GM21825 (cell line): ENCODE data around the gene LPAR3.

Source experiments
- ATAC-seq: cut with Tn5 transposase; IDR thresholded peaks from one replicate; pipeline ENCODE4 v1.9.1; 2021; ENCODE audit warnings: mild to moderate bottlenecking, moderate library complexity; ENCODE audit not compliant: unreplicated experiment

LPAR3 gene

DNA sequence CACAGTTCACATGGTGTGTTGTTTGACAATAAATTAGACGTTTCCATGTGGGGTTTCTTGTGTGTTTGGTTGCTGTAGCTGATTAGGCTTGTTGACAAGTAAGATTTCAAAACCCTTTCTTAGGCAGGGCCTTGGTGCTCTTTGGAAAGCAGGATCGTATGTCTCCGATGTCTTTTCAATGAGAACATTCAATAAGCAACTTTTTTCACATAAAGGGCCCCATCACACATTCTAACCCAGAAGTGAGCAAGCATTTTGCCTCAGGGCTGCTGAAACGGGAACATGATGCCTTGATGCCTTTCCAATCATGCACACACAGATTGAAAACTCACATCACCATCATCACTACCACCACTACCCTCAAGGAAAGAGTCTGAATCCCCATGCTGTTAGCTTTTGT, 33.1 kb downstream of the LPAR3 start:
- ATAC-seq, result no peak

DNA sequence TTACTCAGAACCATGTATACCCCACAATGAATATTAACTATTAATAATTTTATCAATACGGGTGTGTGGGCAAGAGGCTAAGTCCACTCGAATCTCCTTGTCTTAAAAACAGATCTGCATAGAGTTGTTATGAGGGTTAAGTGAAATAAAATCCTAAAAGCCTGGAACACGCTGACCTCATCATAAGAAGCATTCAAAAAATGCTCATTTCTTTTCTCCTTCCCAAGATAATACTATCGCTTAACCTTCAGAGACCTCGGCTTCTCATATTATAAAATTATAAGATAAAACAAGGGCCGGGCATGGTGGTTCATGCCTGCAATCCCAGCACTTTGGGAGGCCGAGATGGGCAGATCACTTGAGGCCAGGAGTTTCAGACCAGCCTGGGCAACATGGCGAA, 35.1 kb downstream of the LPAR3 start:
- no peak for ATAC-seq

DNA sequence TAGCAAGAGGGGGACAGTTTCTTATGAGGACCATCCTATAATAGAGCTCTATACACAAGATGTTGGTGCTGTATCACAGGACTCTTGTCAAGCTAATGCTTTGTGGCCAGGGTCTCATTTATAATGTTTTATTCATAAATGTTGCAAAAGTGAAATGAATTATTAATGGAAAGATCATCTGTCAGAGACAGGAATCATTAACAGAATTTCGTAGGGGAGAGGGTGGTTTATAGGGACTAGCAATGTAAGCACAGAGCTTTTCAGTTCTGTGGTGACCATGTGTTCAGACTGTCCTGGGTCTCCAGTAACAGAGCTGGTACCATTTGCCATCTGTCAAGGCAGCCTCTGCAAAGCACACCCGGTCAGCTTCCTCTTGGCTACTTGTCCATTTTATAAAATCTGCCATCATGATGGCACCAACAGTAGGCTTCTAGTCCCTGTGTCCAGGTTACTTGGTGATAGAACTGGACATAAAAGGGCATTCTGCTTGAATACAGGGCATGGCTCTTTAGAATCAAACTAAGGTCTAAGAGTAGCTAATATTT, 36.2 kb downstream of the LPAR3 start:
- no peak for ATAC-seq

DNA sequence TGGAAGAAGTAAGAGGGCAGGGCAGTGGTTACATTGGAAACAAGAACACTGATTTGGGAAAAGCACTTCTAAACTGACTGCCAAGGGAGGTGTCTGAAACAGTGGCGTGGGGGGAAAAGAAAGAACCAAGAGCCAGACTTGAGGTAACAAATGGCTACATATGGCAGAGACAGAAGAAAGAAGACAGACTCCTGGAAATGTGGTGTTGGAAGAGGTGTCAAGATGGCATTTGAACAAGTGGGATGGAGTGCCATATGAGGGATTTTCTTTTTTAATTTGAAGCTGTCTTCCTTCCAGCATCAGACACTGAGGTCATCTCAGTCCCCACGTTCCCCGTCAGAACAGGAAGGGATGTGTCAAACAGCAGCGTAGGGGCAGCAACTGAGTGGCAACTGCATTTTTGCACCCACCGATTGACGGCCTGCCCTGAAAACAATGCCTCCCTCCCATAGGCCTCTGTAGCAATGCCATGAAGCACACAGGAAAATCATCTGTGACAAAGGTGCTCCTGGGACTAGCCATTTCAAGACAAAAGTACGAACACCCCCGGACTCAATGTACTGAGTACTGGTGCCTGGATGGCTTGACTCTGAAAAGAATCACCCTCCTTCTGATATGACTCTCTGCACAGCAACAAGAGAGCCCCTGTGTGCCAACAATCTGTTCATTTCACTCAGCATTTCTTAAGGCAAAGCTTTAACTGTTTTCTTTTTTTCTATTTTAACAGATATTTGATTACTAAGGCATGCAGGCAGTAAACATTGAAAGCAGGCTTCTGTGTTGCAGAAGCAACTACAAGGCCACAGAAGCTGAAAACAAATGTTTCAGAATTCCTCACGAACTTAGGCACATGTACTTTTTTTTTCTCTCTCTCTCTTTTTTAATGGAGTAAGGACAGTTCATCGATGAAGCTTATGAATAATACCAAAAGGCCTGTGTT, 37.0 kb downstream of the LPAR3 start:
- no peak for ATAC-seq

DNA sequence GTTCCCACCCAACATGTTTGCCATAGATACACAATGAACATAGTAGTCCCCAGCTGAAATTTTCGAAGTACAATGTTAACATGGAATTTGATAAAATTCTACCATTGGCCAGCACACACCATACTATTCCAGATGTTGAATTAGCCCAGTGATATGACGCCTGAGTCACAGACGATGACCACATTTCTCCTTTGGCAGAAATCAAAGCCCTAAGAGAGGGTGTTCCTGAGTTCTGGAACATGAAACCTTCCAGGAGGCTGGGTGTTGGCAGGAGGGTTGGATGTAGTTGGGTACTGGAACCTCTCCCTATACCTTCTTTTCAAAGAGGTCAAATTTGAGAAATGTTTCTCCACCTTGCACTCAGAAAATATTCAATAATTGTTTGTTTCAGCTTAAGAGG, 37.8 kb downstream of the LPAR3 start:
- no peak for ATAC-seq

DNA sequence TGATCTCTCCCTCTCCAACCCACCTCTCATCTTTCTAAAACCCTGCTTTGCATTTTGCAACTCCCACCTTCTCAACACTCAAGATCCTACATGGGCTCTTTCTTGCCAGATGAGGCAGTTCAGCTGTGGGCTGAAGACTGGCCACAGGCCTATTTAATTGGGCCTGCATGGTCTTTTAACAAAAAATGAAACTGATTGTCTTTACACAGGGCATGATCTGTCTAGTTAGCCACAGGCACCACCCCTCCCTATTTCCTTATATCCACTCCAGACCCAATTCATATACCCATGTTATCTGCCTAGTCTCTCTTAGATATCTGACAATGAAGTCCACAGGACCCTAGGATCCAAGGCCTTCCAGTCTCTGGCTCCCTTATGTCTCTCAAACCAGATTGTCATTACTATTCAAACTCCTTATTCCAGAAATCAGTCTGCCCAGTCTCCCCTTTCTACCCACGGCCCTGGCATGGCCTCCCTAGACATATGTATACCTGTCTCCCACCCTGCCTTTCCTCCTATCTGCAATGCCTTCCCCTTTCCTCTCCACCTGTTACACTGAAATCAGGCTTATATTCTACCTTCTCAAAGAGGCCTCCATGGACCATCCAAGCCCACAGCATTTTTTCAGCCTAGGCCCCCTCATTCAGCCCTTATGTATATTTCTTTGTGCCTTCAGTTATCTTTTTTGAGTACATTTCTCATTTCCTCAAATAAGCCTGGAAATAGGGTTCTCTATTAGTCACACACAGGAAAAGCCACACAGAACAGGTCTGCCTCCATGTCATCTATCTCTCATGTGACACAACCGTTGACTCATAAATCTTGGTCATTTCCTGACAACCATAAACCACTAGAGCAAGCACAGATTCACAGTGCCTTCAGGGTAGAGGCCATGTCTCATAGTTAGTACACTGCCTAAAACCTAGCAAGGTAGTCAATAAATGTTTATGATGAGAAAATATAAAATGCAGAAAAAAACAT, 39.0 kb downstream of the LPAR3 start:
- ATAC-seq, result peak; percentile 97

DNA sequence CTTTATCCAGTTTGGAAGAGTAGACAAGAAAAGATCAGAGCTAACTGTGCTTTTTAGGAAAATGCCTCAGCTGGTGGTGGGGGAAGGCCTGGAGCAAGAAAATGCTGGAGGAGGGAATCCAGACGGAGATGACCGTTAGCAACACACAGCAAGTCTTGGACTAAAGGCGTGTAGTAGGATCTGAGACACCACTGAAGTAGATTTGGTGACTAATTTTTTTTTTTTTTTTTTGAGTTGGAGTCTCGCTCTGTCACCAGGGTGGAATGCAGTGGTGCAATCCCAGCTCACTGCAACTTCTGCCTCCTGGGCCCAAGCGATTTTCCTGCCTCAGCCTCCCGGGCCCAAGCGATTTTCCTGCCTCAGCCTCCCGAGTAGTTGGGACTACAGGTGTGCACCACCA, 41.2 kb downstream of the LPAR3 start:
- no peak for ATAC-seq

DNA sequence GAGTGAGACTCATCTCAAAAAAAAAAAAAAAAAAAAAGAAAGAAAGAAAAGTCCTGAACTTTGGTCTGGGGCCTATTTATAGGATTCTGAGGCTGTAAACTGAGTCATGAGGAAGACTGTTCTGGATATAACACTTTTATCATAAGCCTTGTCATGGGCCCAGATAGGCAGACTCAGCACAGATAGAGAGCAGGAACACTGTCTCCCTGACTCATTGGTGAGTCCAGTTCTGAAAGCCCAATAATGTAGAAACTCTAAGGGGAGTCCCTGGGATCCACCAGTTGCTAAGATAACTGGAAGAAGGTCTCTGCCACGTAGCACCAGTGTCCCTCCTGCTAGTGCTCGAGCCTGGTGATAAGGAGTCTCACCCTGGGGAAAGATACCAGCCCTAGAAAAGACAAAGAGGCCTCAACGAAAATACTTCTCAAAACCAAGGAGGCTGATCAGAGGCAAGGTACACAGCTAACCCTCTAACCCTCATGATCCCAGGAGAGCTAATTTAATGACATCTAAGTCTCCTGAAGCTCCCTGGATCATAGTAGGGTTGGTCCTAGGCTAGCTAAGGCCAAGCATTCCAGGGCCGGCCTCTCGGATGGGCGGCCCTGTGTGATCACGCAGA, 43.5 kb downstream of the LPAR3 start:
- ATAC-seq, result no peak

DNA sequence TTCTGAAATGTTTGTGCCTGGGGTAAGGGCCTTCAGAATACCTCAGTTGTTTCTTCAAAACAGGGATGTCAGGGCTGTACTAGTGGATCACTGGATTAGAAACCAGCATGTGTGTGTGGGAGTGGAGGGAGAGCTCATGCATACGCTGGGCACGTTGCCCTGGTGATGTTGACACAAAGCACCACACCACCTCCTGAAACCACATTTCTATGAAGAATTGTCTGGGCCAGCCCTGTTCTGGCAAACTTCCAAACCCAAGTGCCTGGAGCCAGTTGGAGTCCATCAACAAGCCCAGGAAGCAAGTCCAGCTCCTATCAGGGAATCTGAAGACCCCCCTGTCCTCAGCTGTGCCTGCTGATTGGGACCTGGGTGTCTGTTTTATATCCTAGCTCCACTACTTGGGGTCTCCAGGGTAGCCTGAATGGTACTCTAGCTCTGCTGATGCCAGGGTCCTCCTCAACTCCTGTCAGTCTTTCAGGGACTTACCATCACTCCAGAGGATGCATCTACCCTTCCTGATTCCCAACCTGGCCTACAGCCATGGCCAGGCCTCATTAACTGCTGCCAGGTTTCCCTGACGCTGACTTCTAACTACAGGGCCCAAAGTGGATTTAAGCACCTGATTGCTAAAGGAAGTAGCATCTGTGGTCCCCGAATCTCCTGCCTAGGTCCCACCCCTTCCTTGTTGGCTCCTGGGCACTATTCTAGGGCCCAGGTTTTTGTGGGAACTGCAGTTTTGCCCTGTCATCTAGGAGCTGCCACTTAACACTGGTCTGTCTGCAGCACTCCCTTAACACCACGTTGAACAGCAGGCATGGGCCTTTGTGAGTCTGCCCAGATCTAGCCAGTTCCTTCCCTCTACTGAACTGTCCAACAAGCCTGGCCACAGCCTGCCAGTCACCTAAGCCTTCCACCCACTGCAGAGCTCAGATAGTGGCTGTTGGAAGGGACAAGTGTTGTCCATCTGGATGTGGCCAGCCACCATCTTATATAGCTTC, 45.5 kb downstream of the LPAR3 start:
- no peak for ATAC-seq

DNA sequence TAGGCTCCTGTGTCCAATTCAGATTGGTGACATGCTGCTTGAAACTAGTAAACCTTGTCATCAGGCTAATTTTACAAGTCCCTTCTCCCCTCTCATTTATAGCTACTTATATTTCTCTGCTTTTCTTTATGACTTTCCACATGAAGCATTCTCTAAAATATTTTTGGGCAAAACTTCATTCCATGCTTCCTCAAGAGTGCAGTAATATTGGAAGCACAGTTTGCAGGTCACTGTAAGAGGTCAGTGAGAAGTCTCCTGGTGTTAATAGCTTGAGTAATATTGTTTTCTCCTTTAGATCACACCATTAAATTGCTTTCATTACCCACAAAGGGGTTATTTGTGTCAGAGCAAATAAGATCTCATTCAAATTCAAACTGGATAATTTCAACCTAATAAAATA, 46.6 kb downstream of the LPAR3 start:
- no peak for ATAC-seq

DNA sequence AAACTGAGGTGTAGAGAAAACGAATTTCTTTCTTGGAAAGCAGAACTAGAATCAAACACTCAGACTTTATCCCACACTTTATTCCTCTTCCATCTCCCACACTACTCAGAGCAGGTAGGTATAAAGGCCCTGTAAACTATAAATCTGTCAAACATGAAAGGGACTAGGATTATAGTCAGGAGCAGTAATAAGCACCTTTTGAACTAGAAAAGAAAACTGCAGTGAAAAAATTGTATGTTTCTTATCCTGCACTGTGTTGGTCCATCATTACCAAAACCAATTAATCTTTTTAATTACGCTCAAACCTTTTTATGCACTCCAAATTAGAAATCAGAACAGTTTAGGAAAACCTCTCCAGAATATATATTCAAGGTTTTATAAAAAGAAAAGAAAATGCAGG, 47.6 kb downstream of the LPAR3 start:
- ATAC-seq, result no peak

DNA sequence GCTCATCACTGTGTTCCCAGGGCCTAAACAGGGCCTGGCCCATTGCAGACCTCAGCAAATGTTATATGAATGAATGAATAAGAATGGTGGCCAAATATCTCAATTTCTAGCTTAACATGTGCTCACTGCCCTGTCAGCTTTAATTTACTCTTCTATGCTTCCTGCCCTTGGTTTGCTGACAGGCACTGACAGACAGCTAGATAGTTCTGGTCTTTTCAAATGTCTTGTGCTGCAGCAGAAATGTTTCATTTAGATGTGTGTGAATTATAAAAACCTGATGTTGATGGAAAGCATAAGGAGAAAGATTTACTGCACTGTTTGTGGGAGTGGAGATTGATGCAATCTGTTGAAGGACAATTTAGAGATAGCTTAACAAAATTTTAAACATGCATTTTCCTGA, 48.9 kb downstream of the LPAR3 start:
- no peak for ATAC-seq

DNA sequence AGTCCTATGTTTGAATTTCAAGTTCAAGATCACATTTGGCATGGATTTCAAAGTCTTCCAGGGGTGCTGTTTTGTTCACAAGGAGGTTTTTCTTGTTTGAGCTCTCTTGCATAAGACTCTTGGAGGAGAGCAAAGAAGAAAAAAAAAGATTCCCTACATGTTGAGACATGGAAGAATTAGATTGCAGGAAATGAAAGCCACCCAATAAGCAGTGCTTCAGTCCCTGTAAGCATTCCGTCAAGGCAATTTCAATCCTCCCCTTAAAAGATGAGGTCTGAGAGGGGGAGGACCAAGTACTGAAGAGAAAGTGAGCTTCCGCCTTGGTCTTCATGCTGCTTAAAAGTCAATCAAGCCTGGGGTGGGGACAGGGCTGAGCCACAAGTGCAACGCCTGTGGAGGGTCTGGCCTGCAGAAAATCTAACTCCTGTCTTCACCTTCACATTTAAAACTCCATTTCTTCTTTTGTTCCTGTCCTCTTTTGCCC, 50.2 kb downstream of the LPAR3 start:
- ATAC-seq, result no peak

DNA sequence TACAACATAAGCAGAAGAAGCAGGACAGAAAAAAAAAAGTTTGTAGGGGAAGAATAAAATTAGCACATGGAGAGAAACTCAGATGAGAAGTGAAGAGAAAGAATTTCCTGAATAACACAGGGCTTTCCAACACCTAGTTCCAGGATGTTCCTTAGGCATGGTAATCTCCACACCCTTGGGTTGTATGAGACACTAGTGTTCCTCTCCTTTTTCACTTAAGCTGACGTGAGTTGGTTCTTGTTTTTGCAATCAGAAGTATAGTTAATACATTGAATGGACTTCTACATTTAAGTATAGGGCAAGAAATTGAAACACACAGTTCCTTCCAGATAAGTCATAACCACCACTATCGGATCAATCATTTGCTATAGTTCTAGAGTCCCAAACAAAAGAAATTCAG, 51.0 kb downstream of the LPAR3 start:
- ATAC-seq, result no peak

DNA sequence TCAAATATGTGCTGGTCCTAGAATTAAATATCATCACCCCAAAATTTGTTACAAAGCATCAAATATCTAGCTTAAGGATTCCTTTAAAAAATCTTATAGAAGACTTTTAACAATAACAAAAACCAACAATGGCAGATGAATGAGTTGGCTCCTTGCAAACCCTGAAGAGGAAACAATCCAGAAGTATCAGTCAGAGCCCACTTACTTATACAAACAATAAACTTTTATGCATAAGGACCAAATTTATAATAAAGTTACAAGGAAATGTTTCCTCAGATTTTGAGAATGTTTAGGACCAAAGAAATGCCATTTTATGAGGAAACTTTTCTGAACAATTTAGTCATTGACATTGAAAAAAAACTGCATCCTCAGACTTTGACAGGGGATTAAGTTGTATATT, 52.7 kb downstream of the LPAR3 start:
- ATAC-seq, result no peak

DNA sequence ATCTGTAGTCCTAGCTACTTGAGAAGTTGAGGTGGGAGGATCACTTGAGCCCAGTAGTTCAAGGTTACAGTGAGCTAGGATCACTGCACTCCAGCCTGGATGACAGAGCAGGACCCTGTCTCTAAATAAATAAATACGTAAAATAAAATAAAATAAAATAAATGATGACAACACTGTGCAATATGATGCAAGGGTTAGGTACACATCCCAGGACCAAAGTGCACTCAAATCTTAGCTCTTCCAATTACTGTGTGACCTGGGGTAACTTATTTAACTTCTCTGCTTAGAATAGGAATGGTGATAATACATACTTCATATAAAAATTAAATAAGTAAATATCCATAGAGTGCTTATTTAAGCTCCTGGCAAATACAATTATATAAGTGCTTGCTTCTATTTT, 53.5 kb downstream of the LPAR3 start:
- no peak for ATAC-seq

DNA sequence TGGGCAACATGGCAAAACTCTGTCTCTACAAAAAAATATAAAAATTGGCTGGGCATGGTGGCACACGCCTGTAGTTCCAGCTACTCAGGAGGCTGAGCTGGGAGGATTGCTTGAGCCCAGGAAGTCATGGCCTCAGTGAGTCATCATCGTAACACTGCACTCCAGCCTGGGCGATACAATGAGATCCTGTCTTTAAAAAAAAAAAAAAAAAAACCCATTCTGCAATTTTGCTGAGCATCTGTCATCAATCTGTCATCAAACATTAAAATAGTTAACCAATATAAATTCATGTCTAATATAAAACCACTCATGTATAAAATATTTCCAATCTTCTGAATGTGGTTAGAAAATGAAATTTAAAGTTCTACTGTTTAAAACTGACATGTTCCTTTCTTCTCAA, 56.9 kb downstream of the LPAR3 start:
- no peak for ATAC-seq

DNA sequence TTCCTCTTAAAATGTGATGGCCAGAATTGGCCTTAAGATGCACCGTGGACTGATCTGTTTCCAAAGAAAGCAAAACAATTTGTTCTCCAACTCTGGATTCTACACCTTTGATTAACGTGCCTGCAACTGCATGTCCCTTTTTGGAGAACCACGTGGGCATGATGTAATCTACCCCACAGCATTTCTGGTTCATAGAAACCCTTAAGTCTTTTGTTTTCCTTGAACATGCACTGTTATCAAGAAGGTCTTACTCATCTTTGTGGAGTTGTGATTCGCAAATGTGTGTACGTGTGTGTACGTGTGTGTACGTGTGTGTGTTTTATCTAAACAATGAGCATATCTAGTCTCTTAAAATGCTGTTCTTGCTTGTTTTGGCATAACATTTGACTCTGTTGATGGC, 57.8 kb downstream of the LPAR3 start:
- no peak for ATAC-seq

DNA sequence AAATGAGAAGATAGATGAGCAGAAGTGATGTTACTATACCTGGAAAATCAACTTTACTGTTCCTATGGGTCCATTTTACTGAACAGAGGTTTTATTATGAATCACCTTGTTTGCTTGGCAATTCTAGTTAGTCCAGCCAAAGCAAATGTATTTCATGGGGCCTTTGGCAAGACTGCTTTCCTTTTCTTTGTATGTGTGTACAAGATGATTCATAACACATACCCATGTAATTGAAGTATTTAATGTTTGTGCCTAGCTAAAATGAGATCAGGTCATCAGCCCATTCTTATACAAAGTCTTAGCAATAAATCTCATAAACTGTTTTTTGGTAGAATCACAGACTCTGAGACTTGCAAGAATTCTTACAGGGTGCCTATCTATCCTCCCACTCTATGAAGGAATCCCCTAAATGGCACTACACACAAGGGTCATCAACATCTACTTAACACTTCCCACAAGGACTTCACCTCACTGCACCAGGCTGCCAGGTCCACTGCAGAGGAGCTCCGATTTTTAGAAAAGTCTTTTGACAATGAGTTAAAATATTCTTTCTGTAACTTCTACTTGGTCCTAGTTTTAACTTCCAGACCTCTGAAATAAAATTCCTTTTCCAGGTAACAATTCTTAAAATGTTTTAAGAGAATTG, 58.5 kb downstream of the LPAR3 start:
- ATAC-seq, result no peak
